CD14-positive monocyte (primary cell): ENCODE results near the gene FBXL13. TPM values are rescaled to one million over a fixed set of nuclear protein-coding genes. Genes with fewer than 3 reads are reported as not detected.

Experiments used
- DNase-seq, 3 donors: peaks; one replicate each; pipeline ENCODE4 v3.0.0-alpha.2; 2011 to 2022
- H2AFZ ChIP-seq: 2 replicates; pipeline ENCODE4 v1.6.0; 2012; ENCODE audit warnings: mild to moderate bottlenecking, low read depth, low read length, inconsistent platforms; ENCODE audit not compliant: insufficient read depth, poor library complexity, severe bottlenecking
- H3K27ac ChIP-seq, 2 donors: 1 replicate in 1 of 2; 2 replicates in 1 of 2; pipeline ENCODE4 v1.5.1; 2012 to 2013; ENCODE audit warnings: low read length in 2 of 2, control low read depth in 1 of 2, inconsistent platforms in 1 of 2, low read depth in 1 of 2, mild to moderate bottlenecking in 1 of 2
- H3K27me3 ChIP-seq, 2 donors: one replicate each; pipeline versions ENCODE4 v1.6.0 to v1.6.1; 2011 to 2013; ENCODE audit warnings: low read length in 2 of 2; ENCODE audit not compliant: control insufficient read depth in 2 of 2, insufficient read depth in 2 of 2
- H3K36me3 ChIP-seq, 2 donors: replicated peaks in 1 of 2; 1 replicate in 1 of 2; 2 replicates in 1 of 2; pipeline versions ENCODE4 v1.5.1 to v1.6.1; 2012 to 2013; ENCODE audit warnings: low read length in 2 of 2, control low read depth in 1 of 2, inconsistent platforms in 1 of 2, mild to moderate bottlenecking in 1 of 2; ENCODE audit not compliant: insufficient read depth in 2 of 2, control insufficient read depth in 1 of 2
- H3K4me1 ChIP-seq, 2 donors: 1 replicate in 1 of 2; 2 replicates in 1 of 2; pipeline versions ENCODE4 v1.5.1 to v1.6.1; 2012 to 2013; ENCODE audit warnings: low read length in 2 of 2, control low read depth in 1 of 2, inconsistent platforms in 1 of 2, mild to moderate bottlenecking in 1 of 2, moderate library complexity in 1 of 2; ENCODE audit not compliant: insufficient read depth in 2 of 2, control insufficient read depth in 1 of 2
- H3K4me2 ChIP-seq: replicated peaks from 2 replicates; pipeline ENCODE3; 2012; ENCODE audit warnings: low read length, moderate library complexity, mild to moderate bottlenecking; ENCODE audit not compliant: poor library complexity, severe bottlenecking; ENCODE audit errors: extremely low read depth
- H3K4me3 ChIP-seq, 3 experiments: fragments of 200-600 bp in 1 of 3; sonication (generic) in 1 of 3; replicated peaks in 1 of 3; 1 replicate in 2 of 3; 2 replicates in 1 of 3; pipeline ENCODE4 v1.5.1; 2011 to 2013; ENCODE audit warnings: low read length in 3 of 3, mild to moderate bottlenecking in 3 of 3, control low read depth in 2 of 3, low read depth in 2 of 3, inconsistent platforms in 1 of 3, moderate library complexity in 1 of 3
- H3K79me2 ChIP-seq: 2 replicates; pipeline ENCODE4 v1.6.0; 2012; ENCODE audit warnings: mild to moderate bottlenecking, control low read depth, inconsistent platforms, low read length, moderate library complexity; ENCODE audit not compliant: insufficient read depth
- H3K9ac ChIP-seq: 2 replicates; pipeline ENCODE4 v1.6.0; 2017; ENCODE audit warnings: low read length, mild to moderate bottlenecking; ENCODE audit not compliant: insufficient read depth, poor library complexity, severe bottlenecking
- H3K9me3 ChIP-seq, 2 donors: replicated peaks in 1 of 2; 1 replicate in 1 of 2; 2 replicates in 1 of 2; pipeline versions ENCODE4 v1.5.1 to v1.6.1; 2012 to 2013; ENCODE audit warnings: low read length in 2 of 2, control low read depth in 1 of 2; ENCODE audit not compliant: control insufficient read depth in 1 of 2, insufficient read depth in 1 of 2
- H4K20me1 ChIP-seq: 2 replicates; pipeline ENCODE4 v1.6.0; 2012; ENCODE audit warnings: mild to moderate bottlenecking, low read length, control low read depth, moderate library complexity; ENCODE audit not compliant: insufficient read depth
- H3K27ac Mint-ChIP-seq, 7 donors: one replicate each; pipeline ENCODE4 v1.8.0; 2020; ENCODE audit warnings: mild to moderate bottlenecking in 7 of 7, mixed read lengths in 7 of 7, moderate library complexity in 6 of 7, inconsistent platforms in 2 of 7
- H3K27me3 Mint-ChIP-seq, 3 donors: one replicate each; pipeline ENCODE4 v1.8.0; 2021 to 2022; ENCODE audit warnings: low read depth in 3 of 3, mild to moderate bottlenecking in 3 of 3, mixed read lengths in 3 of 3, moderate library complexity in 3 of 3, inconsistent platforms in 1 of 3
- H3K36me3 Mint-ChIP-seq, 2 donors: one replicate each; pipeline ENCODE4 v1.8.0; 2020; ENCODE audit warnings: mixed read lengths in 2 of 2, inconsistent platforms in 1 of 2, mild to moderate bottlenecking in 1 of 2
- H3K4me1 Mint-ChIP-seq: one replicate; pipeline ENCODE4 v1.8.0; 2020; ENCODE audit warnings: mild to moderate bottlenecking, mixed read lengths
- H3K4me3 Mint-ChIP-seq, 2 donors: one replicate each; pipeline ENCODE4 v1.8.0; 2020; ENCODE audit warnings: mild to moderate bottlenecking in 2 of 2, mixed read lengths in 2 of 2, moderate library complexity in 1 of 2
- H3K9me3 Mint-ChIP-seq, 7 donors: one replicate each; pipeline ENCODE4 v1.8.0; 2020 to 2022; ENCODE audit warnings: mixed read lengths in 7 of 7, mild to moderate bottlenecking in 6 of 7, moderate library complexity in 6 of 7, inconsistent platforms in 2 of 7
- WGBS: methylation state at CpG from one replicate; pipeline ENCODE4 v1.1.5; 2013; ENCODE audit warnings: missing lambda C conversion rate; ENCODE audit not compliant: insufficient coverage; 5-methylcytosine and 5-hydroxymethylcytosine counted together
- intact Hi-C, 2 donors: fragments of 100-400 bp; cut with micrococcal nuclease; formaldehyde crosslinking; loops; one replicate each; pipeline versions ENCODE4 v1.15.0 to v1.15.1; 2023
- polyA plus RNA-seq, 3 donors: library from polyadenylated mRNA; depleted of rRNA in 1 of 3; unstranded in 2 of 3; stranded (reverse) in 1 of 3; fragments of 300-500 nt in 2 of 3; fragments of >200 nt in 1 of 3; fragmentation: Illumina TruSeq in 2 of 3; gene quantifications; 1 replicate in 2 of 3; 2 replicates in 1 of 3; pipeline ENCODE4 v1.2.3, GENCODE V29; 2012 to 2021
- TF ChIP-seq, protein P1 (sequence below): fragments of 200-600 bp; IDR thresholded peaks from one replicate; pipeline ENCODE4 v1.8.0; 2022; ENCODE audit warnings: antibody characterized with exemption, mild to moderate bottlenecking

FBXL13 gene
- polyA plus RNA-seq, 3 donors = 0.05 TPM; not detected in 2

- no peaks in the 10 kb centered on the region for H3K36me3 ChIP-seq
- TF ChIP-seq, protein P1, sequence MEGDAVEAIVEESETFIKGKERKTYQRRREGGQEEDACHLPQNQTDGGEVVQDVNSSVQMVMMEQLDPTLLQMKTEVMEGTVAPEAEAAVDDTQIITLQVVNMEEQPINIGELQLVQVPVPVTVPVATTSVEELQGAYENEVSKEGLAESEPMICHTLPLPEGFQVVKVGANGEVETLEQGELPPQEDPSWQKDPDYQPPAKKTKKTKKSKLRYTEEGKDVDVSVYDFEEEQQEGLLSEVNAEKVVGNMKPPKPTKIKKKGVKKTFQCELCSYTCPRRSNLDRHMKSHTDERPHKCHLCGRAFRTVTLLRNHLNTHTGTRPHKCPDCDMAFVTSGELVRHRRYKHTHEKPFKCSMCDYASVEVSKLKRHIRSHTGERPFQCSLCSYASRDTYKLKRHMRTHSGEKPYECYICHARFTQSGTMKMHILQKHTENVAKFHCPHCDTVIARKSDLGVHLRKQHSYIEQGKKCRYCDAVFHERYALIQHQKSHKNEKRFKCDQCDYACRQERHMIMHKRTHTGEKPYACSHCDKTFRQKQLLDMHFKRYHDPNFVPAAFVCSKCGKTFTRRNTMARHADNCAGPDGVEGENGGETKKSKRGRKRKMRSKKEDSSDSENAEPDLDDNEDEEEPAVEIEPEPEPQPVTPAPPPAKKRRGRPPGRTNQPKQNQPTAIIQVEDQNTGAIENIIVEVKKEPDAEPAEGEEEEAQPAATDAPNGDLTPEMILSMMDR = no peak
- no peak overlapping the region for H3K27ac ChIP-seq
- no peaks in the 10 kb centered on the region for H3K27me3 ChIP-seq
- DNase-seq = no peak
- no peaks in the 10 kb centered on the region for H3K79me2 ChIP-seq
- intact Hi-C loops = no loop called here
- H3K4me1 ChIP-seq = no peaks in the 10 kb centered on the region
- no peaks in the 10 kb centered on the region for H3K9me3 ChIP-seq
- Mint-ChIP-seq H3K4me3 (no peak overlapping the region), H3K27me3 (no peaks in the 10 kb centered on the region), H3K4me1 (peaks cover 8% of the 10 kb centered on the region), H3K9me3 (peaks cover 0 to 11% (median 7%) of the 10 kb centered on the region in 7 donors), H3K36me3 (no peaks in the 10 kb centered on the region), H3K27ac (no peak overlapping the region)
- no peak overlapping the region for H3K4me3 ChIP-seq
- H3K4me2 ChIP-seq = no peak overlapping the region
- 0% methylated on average over 1 of the region's 1 CpG for WGBS
- no peak overlapping the region for H2AFZ ChIP-seq
- no peaks in the 10 kb centered on the region for H4K20me1 ChIP-seq
- H3K9ac ChIP-seq = no peak overlapping the region
These were observed 64.4 kb downstream of the FBXL13 start for GRCh38 chr7:103010211-103010610.

DNA sequence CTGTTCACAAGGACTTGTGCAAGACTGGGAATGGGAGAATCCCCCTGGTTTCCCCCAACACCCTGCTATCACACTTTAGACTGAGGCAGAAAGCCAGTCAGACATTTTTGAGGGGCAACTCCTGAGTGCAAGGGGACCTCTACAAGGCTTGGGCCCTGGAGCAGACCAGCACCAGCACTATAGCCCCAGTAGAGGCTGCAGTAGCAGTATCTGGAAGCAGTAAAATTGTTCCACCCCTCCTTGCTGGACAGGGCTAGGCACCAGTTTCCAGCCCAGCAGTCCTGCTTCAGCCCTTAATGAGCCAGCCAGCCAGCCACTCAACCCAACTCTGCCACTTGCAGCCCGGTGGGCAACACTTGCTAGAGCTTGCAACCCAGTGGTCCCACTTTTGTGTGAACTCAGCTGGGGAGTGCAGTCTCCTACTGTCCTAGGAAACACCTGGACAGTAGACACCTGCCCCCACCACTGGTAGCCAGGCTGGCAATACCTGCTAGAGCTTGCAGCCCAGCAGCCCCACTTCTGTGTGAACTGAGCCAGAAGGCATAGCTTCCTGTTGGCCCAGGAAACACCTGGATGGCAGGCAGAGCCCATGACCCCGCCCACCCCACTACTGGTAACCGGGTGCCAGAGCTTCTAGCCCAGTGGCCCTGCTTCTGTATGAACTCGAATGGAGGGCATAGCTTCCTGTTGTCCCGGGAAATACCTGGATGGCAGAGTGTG lies 65.0 kb downstream of the FBXL13 start:
- no peak overlapping the region for H3K4me3 ChIP-seq
- 9% methylated on average over 5 of the region's 5 CpGs for WGBS
- H3K9ac ChIP-seq = no peak overlapping the region
- no peaks in the 10 kb centered on the region for H3K9me3 ChIP-seq
- Mint-ChIP-seq H3K4me3 (no peak overlapping the region), H3K4me1 (peaks cover 8% of the 10 kb centered on the region), H3K27me3 (no peaks in the 10 kb centered on the region), H3K36me3 (no peaks in the 10 kb centered on the region), H3K9me3 (peaks cover under 1 to 7% (median 5%) of the 10 kb centered on the region in 7 donors), H3K27ac (no peak overlapping the region)
- H3K4me1 ChIP-seq = no peaks in the 10 kb centered on the region
- no peaks in the 10 kb centered on the region for H4K20me1 ChIP-seq
- H3K4me2 ChIP-seq = no peak overlapping the region
- intact Hi-C loops = no loop called here
- H3K27ac ChIP-seq = no peak overlapping the region
- H3K27me3 ChIP-seq = no peaks in the 10 kb centered on the region
- no peaks in the 10 kb centered on the region for H3K36me3 ChIP-seq
- TF ChIP-seq, protein P1 = no peak
- DNase-seq = no peak
- H2AFZ ChIP-seq = no peak overlapping the region
- H3K79me2 ChIP-seq = no peaks in the 10 kb centered on the region
